ENCODE results near the gene KCNMB3. TPM values are rescaled to one million over a fixed set of nuclear protein-coding genes. Genes with fewer than 3 reads are reported as not detected.
"Not testable (repeated sequence)": the region's sequence is repeated elsewhere in the genome, so short reads cannot be mapped to it uniquely, and the experiment has no call there.

Gene KCNMB3
- total RNA-seq, 2 experiments from 2014 or later, result 0.60 TPM; not detected in 1

DNA sequence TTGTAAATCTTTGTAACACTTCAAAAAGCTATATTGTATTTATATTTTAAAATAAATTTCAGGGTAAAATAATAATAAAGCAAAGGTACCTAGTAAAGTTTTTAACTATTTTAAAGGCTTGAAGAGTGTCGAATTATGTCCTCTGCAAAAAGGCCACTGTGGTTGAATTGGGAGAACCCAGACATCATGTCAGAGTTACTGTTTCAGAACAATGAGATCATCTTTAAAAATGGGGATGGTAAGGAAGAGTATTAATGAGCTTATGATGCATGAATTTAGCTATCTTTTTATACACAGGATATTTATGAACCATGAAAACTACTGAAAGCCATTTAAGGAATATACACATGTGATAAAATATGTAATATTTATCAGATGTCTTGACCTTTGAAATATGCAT lies 26.3 kb downstream of the KCNMB3 start:
- no peak for DNase-seq (ENCODE audit: low spot score)
- POLR2A ChIA-PET, result interaction anchor here (1.2 to 2.7 kb wide), 3 partner anchors 9 to 30 kb away, joined by 3 to 8 read pairs (median 4); no protein-coding TSS in a partner anchor
- H3K4me3 ChIP-seq (ENCODE audit: low read depth, low read length, poor library complexity, severe bottlenecking), result no peak overlapping the region
- intact Hi-C loops (cut with micrococcal nuclease; ENCODE audit: unreplicated experiment), result no loop called here
- H2AFZ ChIP-seq (ENCODE audit: low read length), result no peak overlapping the region
- no peak for TF ChIP-seq EZH2phosphoT487 (IDR thresholded peaks at IDR 0.05; ENCODE audit: borderline replicate concordance, low read depth, low read length)
- TF ChIP-seq, protein P1, sequence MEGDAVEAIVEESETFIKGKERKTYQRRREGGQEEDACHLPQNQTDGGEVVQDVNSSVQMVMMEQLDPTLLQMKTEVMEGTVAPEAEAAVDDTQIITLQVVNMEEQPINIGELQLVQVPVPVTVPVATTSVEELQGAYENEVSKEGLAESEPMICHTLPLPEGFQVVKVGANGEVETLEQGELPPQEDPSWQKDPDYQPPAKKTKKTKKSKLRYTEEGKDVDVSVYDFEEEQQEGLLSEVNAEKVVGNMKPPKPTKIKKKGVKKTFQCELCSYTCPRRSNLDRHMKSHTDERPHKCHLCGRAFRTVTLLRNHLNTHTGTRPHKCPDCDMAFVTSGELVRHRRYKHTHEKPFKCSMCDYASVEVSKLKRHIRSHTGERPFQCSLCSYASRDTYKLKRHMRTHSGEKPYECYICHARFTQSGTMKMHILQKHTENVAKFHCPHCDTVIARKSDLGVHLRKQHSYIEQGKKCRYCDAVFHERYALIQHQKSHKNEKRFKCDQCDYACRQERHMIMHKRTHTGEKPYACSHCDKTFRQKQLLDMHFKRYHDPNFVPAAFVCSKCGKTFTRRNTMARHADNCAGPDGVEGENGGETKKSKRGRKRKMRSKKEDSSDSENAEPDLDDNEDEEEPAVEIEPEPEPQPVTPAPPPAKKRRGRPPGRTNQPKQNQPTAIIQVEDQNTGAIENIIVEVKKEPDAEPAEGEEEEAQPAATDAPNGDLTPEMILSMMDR (conservative IDR thresholded peaks at IDR 0.05; ENCODE audit: low read length), result no peak
- H3K36me3 ChIP-seq (ENCODE audit: insufficient read depth, low read length), result peaks cover 19% of the 10 kb centered on the region; the same call in 1 of the 2 replicates
- no peaks in the 10 kb centered on the region for H3K4me1 ChIP-seq (ENCODE audit: insufficient read depth, low read length, poor library complexity, severe bottlenecking)
- no peaks in the 10 kb centered on the region for H3K9me2 ChIP-seq (ENCODE audit: insufficient read depth, low read length)
- CTCF ChIA-PET (ENCODE audit: unreplicated experiment), result interaction anchor here (0.6 kb wide), 1 partner anchor 50 kb away, joined by 3 read pairs; no protein-coding TSS in a partner anchor
- BruUV-seq (replicated peaks), result no TSS peak
- no peaks in the 10 kb centered on the region for H3K9me3 ChIP-seq (ENCODE audit: low read length)
- H3K4me2 ChIP-seq (ENCODE audit: low read length), result no peak overlapping the region
- H3K79me2 ChIP-seq (ENCODE audit: insufficient read depth, low read depth, low read length), result no peaks in the 10 kb centered on the region
- no peak overlapping the region for H3K27ac ChIP-seq (ENCODE audit: low read depth, low read length, poor library complexity, severe bottlenecking)
- H4K20me1 ChIP-seq (ENCODE audit: insufficient read depth, low read length), result no peaks in the 10 kb centered on the region

- Histone ChIP-seq H3K9me3 (ENCODE audit: low read length) (no peaks in the 10 kb centered on the region), H3K27ac (ENCODE audit: low read depth, low read length, poor library complexity, severe bottlenecking) (no peak overlapping the region), H3K4me2 (ENCODE audit: low read length) (no peak overlapping the region), H2AFZ (ENCODE audit: low read length) (no peak overlapping the region), H4K20me1 (ENCODE audit: insufficient read depth, low read length) (no peaks in the 10 kb centered on the region), H3K4me1 (ENCODE audit: insufficient read depth, low read length, poor library complexity, severe bottlenecking) (no peaks in the 10 kb centered on the region), H3K79me2 (ENCODE audit: insufficient read depth, low read depth, low read length) (no peaks in the 10 kb centered on the region), H3K36me3 (ENCODE audit: insufficient read depth, low read length) (peaks cover 19% of the 10 kb centered on the region; the same call in 1 of the 2 replicates), H3K9me2 (ENCODE audit: insufficient read depth, low read length) (no peaks in the 10 kb centered on the region), H3K4me3 (ENCODE audit: low read depth, low read length, poor library complexity, severe bottlenecking) (no peak overlapping the region)
- ChIA-PET CTCF (ENCODE audit: unreplicated experiment) (no interaction called here), POLR2A (interaction anchor here (0.6 to 2.4 kb wide), 6 partner anchors 10 to 153 kb away, joined by 3 to 12 read pairs (median 4); no protein-coding TSS in a partner anchor)
- TF ChIP-seq EZH2phosphoT487 (IDR thresholded peaks at IDR 0.05; ENCODE audit: borderline replicate concordance, low read depth, low read length), result no peak
- TF ChIP-seq, protein P1 (conservative IDR thresholded peaks at IDR 0.05; ENCODE audit: low read length), result no peak
- intact Hi-C loops (cut with micrococcal nuclease; ENCODE audit: unreplicated experiment), result no loop called here
- no peak for DNase-seq (ENCODE audit: low spot score)
- no TSS peak for BruUV-seq (replicated peaks)
Measured at GRCh38 chr3:179223548-179223947, 27.4 kb downstream of the KCNMB3 start.

DNA sequence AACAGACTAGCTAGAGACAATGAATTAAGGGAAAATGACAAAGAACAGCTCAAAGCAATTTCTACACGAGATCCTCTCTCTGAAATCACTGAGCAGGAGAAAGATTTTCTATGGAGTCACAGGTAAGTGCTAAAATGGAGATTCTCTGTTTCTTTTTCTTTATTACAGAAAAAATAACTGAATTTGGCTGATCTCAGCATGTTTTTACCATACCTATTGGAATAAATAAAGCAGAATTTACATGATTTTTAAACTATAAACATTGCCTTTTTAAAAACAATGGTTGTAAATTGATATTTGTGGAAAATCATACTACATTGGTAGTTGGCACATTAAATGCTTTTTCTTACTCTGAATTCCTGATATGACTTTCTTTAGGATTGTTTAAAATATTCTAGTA lies 32.7 kb downstream of the KCNMB3 start:
- BruUV-seq (replicated peaks); DNase-seq (ENCODE audit: low spot score); H3K9me3 ChIP-seq (ENCODE audit: low read length); H3K4me2 ChIP-seq (ENCODE audit: low read length); H3K9me2 ChIP-seq (ENCODE audit: insufficient read depth, low read length); H4K20me1 ChIP-seq (ENCODE audit: insufficient read depth, low read length); H3K36me3 ChIP-seq (ENCODE audit: insufficient read depth, low read length); H3K4me1 ChIP-seq (ENCODE audit: insufficient read depth, low read length, poor library complexity, severe bottlenecking); intact Hi-C loops (cut with micrococcal nuclease; ENCODE audit: unreplicated experiment); H3K79me2 ChIP-seq (ENCODE audit: insufficient read depth, low read depth, low read length); H3K27ac ChIP-seq (ENCODE audit: low read depth, low read length, poor library complexity, severe bottlenecking); H2AFZ ChIP-seq (ENCODE audit: low read length); H3K4me3 ChIP-seq (ENCODE audit: low read depth, low read length, poor library complexity, severe bottlenecking); CTCF ChIA-PET (ENCODE audit: unreplicated experiment): not testable (repeated sequence)
- POLR2A ChIA-PET, result interaction anchor here (0.5 kb wide), 1 partner anchor 45 kb away, joined by 4 read pairs; no protein-coding TSS in a partner anchor

- H3K27ac ChIP-seq (ENCODE audit: low read depth, low read length, poor library complexity, severe bottlenecking); H3K9me2 ChIP-seq (ENCODE audit: insufficient read depth, low read length); CTCF ChIA-PET (ENCODE audit: unreplicated experiment); H3K79me2 ChIP-seq (ENCODE audit: insufficient read depth, low read depth, low read length); H3K4me1 ChIP-seq (ENCODE audit: insufficient read depth, low read length, poor library complexity, severe bottlenecking); BruUV-seq (replicated peaks); H3K9me3 ChIP-seq (ENCODE audit: low read length); intact Hi-C loops (cut with micrococcal nuclease; ENCODE audit: unreplicated experiment); H2AFZ ChIP-seq (ENCODE audit: low read length); POLR2A ChIA-PET; H4K20me1 ChIP-seq (ENCODE audit: insufficient read depth, low read length); H3K4me3 ChIP-seq (ENCODE audit: low read depth, low read length, poor library complexity, severe bottlenecking); H3K36me3 ChIP-seq (ENCODE audit: insufficient read depth, low read length); H3K4me2 ChIP-seq (ENCODE audit: low read length); DNase-seq (ENCODE audit: low spot score): not testable (repeated sequence)
Measured at GRCh38 chr3:179215550-179215949, 35.4 kb downstream of the KCNMB3 start.
